Left ventricle myocardium inferior (tissue), 1 donor: ENCODE results near the gene EPHX1. TPM values are rescaled to one million over a fixed set of nuclear protein-coding genes. Genes with fewer than 3 reads are reported as not detected.
A peak's percentile ranks its signal among the peaks of the same experiment; 100 is the strongest.

Source experiments
- DNase-seq: peaks from one replicate; pipeline ENCODE4 v3.0.0-alpha.2; 2020
- H3K27ac ChIP-seq: fragments of 200-600 bp; replicated peaks from 2 replicates; pipeline ENCODE4 v1.8.0; 2021
- H3K27me3 ChIP-seq: fragments of 200-600 bp; 2 replicates; pipeline ENCODE4 v1.8.0; 2021; ENCODE audit warnings: low read depth
- H3K36me3 ChIP-seq: fragments of 200-600 bp; 2 replicates; pipeline ENCODE4 v1.8.0; 2021
- H3K4me1 ChIP-seq: fragments of 200-600 bp; 2 replicates; pipeline ENCODE4 v1.8.0; 2021
- H3K4me3 ChIP-seq: fragments of 200-600 bp; 2 replicates; pipeline ENCODE4 v1.8.0; 2021; ENCODE audit warnings: mild to moderate bottlenecking, moderate library complexity
- H3K9me3 ChIP-seq: fragments of 200-600 bp; replicated peaks from 2 replicates; pipeline ENCODE4 v1.8.0; 2021
- intact Hi-C: fragments of 100-400 bp; cut with micrococcal nuclease; formaldehyde crosslinking; loops from one replicate; pipeline ENCODE4 v1.11.0; 2022
- total RNA-seq: library from RNA; stranded (reverse); fragmentation: NEBNext Ultra II Directional; extraction: Animal tissue kit (Norgen Biotek cat#: 25700); gene quantifications from one replicate; pipeline ENCODE4 v1.2.1, GENCODE V29; 2021
- TF ChIP-seq, protein P1 (sequence below): fragments of 200-600 bp; IDR thresholded peaks from 2 replicates; pipeline ENCODE4 v1.8.0; 2021; ENCODE audit warnings: antibody characterized with exemption, mild to moderate bottlenecking, borderline replicate concordance
- donor health status: DM: no; HTN: yes; CAD: no; lungs with severe emphysema.

The EPHX1 gene
- total RNA-seq, 1 donor from 2014 or later = 49.7 TPM

DNA sequence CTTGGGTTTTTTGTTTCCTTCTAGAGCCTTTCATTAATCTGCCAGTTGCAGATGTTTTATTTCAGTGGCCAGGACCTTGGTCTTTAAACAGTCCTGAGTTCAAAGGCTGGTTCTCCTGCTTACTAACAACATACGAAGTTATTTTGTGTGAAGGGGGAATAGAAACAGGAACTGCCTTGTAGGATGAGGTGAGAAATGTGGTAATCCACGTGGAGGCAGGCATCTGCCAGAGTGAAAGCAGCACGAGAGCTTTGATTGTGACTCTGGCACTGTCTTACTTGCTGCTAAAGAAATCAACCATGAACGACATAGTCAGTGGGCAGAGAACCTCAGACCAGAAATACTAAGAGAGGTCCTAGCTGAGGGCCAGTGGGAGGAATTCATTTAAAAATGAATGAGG is 41.9 kb downstream of the EPHX1 start:
- Histone ChIP-seq H3K36me3 (peaks cover 65% of the 10 kb centered on the region), H3K27ac (peak overlapping the region; percentile 5), H3K4me1 (peaks cover 38% of the 10 kb centered on the region), H3K4me3 (no peak overlapping the region), H3K9me3 (no peaks in the 10 kb centered on the region), H3K27me3 (no peaks in the 10 kb centered on the region)
- intact Hi-C loops = no loop called here
- DNase-seq = no peak
- TF ChIP-seq, protein P1, sequence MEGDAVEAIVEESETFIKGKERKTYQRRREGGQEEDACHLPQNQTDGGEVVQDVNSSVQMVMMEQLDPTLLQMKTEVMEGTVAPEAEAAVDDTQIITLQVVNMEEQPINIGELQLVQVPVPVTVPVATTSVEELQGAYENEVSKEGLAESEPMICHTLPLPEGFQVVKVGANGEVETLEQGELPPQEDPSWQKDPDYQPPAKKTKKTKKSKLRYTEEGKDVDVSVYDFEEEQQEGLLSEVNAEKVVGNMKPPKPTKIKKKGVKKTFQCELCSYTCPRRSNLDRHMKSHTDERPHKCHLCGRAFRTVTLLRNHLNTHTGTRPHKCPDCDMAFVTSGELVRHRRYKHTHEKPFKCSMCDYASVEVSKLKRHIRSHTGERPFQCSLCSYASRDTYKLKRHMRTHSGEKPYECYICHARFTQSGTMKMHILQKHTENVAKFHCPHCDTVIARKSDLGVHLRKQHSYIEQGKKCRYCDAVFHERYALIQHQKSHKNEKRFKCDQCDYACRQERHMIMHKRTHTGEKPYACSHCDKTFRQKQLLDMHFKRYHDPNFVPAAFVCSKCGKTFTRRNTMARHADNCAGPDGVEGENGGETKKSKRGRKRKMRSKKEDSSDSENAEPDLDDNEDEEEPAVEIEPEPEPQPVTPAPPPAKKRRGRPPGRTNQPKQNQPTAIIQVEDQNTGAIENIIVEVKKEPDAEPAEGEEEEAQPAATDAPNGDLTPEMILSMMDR = no peak

DNA sequence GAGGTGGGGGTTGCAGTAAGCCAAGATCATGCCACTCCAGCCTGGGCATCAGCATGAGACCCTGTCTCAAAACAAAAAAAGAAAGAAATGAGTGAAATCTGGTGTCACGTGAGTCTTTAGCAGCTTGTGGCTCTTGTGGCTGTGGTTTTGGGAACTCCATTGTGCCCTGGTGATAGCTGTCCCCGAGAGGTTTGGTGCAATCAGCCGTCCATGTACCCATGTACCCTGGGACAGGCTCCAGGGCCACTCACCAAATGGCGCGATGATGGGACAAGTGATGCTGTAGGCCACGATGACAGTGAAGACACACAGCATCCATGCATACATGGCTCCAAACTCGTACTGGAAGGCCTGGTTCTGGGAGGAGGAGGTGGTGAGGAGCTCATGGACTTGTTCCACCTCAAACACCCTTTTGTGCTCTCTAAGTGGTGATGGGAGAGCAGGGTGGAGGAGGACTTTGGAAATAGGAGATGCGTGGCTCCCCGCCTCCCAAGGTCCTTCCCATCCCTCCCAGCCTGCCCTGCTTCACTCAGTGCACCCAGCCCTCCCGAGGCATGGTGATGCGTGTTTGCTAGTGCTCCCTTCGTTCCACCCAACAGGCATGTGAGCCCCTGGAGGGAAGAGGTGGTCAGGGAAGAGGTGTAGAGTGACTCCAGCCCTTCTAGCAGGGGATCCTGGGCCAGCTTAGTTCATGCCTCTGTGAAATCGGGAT is 42.6 kb downstream of the EPHX1 start:
- intact Hi-C loops = no loop called here
- H3K36me3 ChIP-seq = peaks cover 64% of the 10 kb centered on the region
- DNase-seq = no peak

DNA sequence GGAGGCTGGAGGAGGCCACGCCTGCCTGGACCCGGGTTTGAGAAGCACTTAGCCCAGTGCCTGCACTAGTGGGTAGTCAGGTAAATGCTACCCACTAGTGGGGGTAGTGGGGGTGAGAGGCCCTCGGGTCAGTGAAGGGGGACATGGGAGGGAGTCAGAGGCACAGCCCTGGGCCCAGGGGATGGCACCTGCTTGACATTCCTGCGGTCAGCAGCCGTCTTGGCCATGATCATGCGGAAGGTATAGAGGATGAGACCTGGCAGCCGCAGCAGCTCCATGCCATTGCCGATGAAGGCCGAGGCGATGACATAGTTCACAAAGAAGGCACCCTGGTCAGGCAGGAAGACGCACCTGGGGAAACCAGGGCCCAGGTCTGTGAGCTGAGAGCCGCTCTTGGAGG is 43.5 kb downstream of the EPHX1 start:
- Histone ChIP-seq H3K27ac (no peak overlapping the region), H3K9me3 (no peaks in the 10 kb centered on the region), H3K27me3 (no peaks in the 10 kb centered on the region), H3K4me1 (peaks cover 27% of the 10 kb centered on the region), H3K36me3 (peaks cover 66% of the 10 kb centered on the region), H3K4me3 (no peak overlapping the region)
- TF ChIP-seq, protein P1 = no peak
- intact Hi-C loops = no loop called here
- DNase-seq = no peak

More for the DNA sequence above, 42.6 kb downstream of the EPHX1 start:
- Histone ChIP-seq H3K4me3 (no peak overlapping the region), H3K9me3 (no peaks in the 10 kb centered on the region), H3K27ac (peak overlapping the region; percentile 5), H3K27me3 (no peaks in the 10 kb centered on the region), H3K4me1 (peaks cover 35% of the 10 kb centered on the region)
- TF ChIP-seq, protein P1 = no peak

DNA sequence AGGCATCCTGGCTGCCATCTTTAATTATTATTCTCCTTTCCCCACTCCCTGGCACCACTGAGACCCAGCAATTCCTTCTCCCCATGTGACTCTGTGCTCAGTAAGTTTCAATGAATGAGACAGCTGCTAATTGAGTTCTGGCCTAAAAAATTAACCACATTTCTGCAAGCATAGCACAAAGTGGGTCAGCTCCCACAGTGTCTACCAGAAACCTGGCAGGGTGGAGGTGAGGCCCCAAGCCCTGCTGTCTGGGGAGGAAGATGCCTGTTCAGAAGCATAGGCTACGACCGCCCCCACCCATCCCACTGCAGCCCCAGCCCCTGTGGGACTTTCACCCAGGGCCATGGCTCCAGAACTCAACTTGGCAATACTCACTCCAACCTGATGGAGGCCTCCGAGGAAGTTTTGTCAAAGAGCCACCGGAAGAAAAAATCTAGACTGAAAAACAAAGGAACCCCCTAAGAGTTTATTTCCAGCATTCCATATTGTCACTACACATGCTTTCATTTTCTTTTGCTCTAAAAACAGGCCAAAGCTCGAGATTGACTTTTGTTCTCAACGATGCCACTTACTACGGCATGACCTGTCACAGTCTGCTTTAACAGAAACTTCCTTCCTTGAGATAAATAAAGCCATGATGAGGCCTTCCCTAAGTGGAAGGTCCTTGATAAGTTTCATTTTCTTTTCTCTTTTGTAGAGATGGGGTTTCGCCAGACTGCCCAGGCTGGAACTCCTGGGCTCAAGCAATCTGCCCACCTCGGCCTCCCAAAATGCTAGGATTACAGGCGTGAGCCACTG is 45.8 kb downstream of the EPHX1 start:
- H3K27me3 ChIP-seq = no peaks in the 10 kb centered on the region
- intact Hi-C loops = no loop called here
- no peak overlapping the region for H3K4me3 ChIP-seq
- H3K27ac ChIP-seq = no peak overlapping the region
- peaks cover 82% of the 10 kb centered on the region for H3K36me3 ChIP-seq
- peaks cover 13% of the 10 kb centered on the region for H3K4me1 ChIP-seq
- TF ChIP-seq, protein P1 = no peak
- DNase-seq = no peak
- H3K9me3 ChIP-seq = no peaks in the 10 kb centered on the region

DNA sequence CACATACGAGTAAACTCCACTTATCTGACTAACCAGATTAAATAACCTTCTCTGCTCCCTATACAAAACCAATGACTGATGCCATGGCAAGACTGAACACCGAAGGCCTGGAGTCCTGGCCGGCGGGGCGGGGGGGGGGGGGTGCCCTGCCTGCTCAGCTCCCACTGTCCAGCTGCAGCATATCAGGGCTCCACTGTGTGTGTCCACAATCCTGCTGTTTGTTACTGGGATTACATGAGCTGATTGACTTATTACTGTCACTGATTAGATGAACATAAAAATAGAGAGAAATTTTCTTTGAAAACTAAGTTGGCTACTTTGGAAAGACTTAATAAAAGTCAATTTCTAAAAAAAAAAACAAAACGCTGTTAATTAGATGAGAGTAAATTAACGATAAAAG is 47.3 kb downstream of the EPHX1 start:
- H3K4me1 ChIP-seq = no peaks in the 10 kb centered on the region
- H3K27ac ChIP-seq = no peak overlapping the region
- peaks cover 90% of the 10 kb centered on the region for H3K36me3 ChIP-seq
- no peaks in the 10 kb centered on the region for H3K27me3 ChIP-seq
- TF ChIP-seq, protein P1 = no peak
- intact Hi-C loops = no loop called here
- H3K4me3 ChIP-seq = no peak overlapping the region
- no peaks in the 10 kb centered on the region for H3K9me3 ChIP-seq
- DNase-seq = no peak
